Osteoblast (primary cell): Measurements from ENCODE around the gene NEK10. TPM values are rescaled to one million over a fixed set of nuclear protein-coding genes. Genes with fewer than 3 reads are reported as not detected.

Experiments
- DNase-seq: peaks from one replicate; pipeline ENCODE4 v3.0.0; 2011; ENCODE audit warnings: low spot score, mixed read lengths; ENCODE audit not compliant: insufficient read length; ENCODE audit errors: missing footprints
- H2AFZ ChIP-seq: 2 replicates; pipeline ENCODE4 v1.6.0; 2011; ENCODE audit warnings: mild to moderate bottlenecking, low read length
- H3K27ac ChIP-seq: 2 replicates; pipeline ENCODE4 v1.5.1; 2011; ENCODE audit warnings: mild to moderate bottlenecking, low read depth, low read length, moderate library complexity
- H3K27me3 ChIP-seq: 2 replicates; pipeline ENCODE4 v1.6.0; 2012; ENCODE audit warnings: mild to moderate bottlenecking, control low read depth, inconsistent platforms, low read length, moderate library complexity; ENCODE audit not compliant: insufficient read depth
- H3K36me3 ChIP-seq: 2 replicates; pipeline ENCODE4 v1.5.1; 2011; ENCODE audit warnings: mild to moderate bottlenecking, low read length, control low read depth, moderate library complexity; ENCODE audit not compliant: insufficient read depth
- H3K4me1 ChIP-seq: 2 replicates; pipeline ENCODE4 v1.5.1; 2011; ENCODE audit warnings: mild to moderate bottlenecking, low read length, control low read depth, moderate library complexity; ENCODE audit not compliant: insufficient read depth
- H3K4me2 ChIP-seq: 2 replicates; pipeline ENCODE4 v1.6.0; 2011; ENCODE audit warnings: mild to moderate bottlenecking, low read length; ENCODE audit not compliant: insufficient read depth
- H3K4me3 ChIP-seq: fragments of 200-600 bp; sonication (generic); 3 replicates; pipeline ENCODE4 v1.5.1; 2012; ENCODE audit warnings: mild to moderate bottlenecking, low read length, inconsistent platforms; ENCODE audit not compliant: insufficient read depth
- H3K79me2 ChIP-seq: 2 replicates; pipeline ENCODE4 v1.6.0; 2012; ENCODE audit warnings: mild to moderate bottlenecking, low read length, control low read depth, inconsistent platforms; ENCODE audit not compliant: insufficient read depth
- H3K9me3 ChIP-seq: 2 replicates; pipeline ENCODE4 v1.5.1; 2011; ENCODE audit warnings: low read depth, low read length, control low read depth
- H4K20me1 ChIP-seq: 2 replicates; pipeline ENCODE4 v1.6.0; 2012; ENCODE audit warnings: mild to moderate bottlenecking, low read length, control low read depth; ENCODE audit not compliant: insufficient read depth
- CTCF ChIP-seq: IDR thresholded peaks from 2 replicates; pipeline ENCODE4 v1.5.1; 2011; ENCODE audit warnings: mild to moderate bottlenecking, low read depth, low read length, moderate library complexity; ENCODE audit errors: extremely low read depth
- total RNA-seq: library from RNA; depleted of rRNA; stranded (reverse); fragments of >200 nt; gene quantifications from 2 replicates; pipeline ENCODE4 v1.2.3, GENCODE V29; 2012

Gene NEK10
- total RNA-seq, 1 donor: 69.8 TPM

- H3K4me1 ChIP-seq: no peaks in the 10 kb centered on the region
- peaks cover 27% of the 10 kb centered on the region for H3K36me3 ChIP-seq
- H2AFZ ChIP-seq: no peak overlapping the region
- no peak for DNase-seq
- no peak overlapping the region for H3K4me2 ChIP-seq
- no peaks in the 10 kb centered on the region for H3K27me3 ChIP-seq
- H4K20me1 ChIP-seq: no peaks in the 10 kb centered on the region
- no peak for TF ChIP-seq CTCF
- no peaks in the 10 kb centered on the region for H3K9me3 ChIP-seq
- no peak overlapping the region for H3K27ac ChIP-seq
- no peaks in the 10 kb centered on the region for H3K79me2 ChIP-seq
- no peak overlapping the region for H3K4me3 ChIP-seq
These were observed 25.0 kb downstream of the NEK10 start for GRCh38 chr3:27344192-27344591.

- Histone ChIP-seq H2AFZ (no peak overlapping the region), H3K27me3 (no peaks in the 10 kb centered on the region), H3K4me3 (no peak overlapping the region), H3K27ac (no peak overlapping the region), H3K4me2 (no peak overlapping the region), H3K4me1 (no peaks in the 10 kb centered on the region), H4K20me1 (no peaks in the 10 kb centered on the region), H3K36me3 (peaks cover 22% of the 10 kb centered on the region), H3K9me3 (no peaks in the 10 kb centered on the region), H3K79me2 (no peaks in the 10 kb centered on the region)
- TF ChIP-seq CTCF: no peak
- DNase-seq: no peak
These were observed 26.9 kb downstream of the NEK10 start for GRCh38 chr3:27342267-27342666.

GRCh38 chr3:27340534-27340933 lies 28.6 kb downstream of the NEK10 start:
- H2AFZ ChIP-seq: no peak overlapping the region
- no peak overlapping the region for H3K4me3 ChIP-seq
- no peak overlapping the region for H3K4me2 ChIP-seq
- H4K20me1 ChIP-seq: no peaks in the 10 kb centered on the region
- TF ChIP-seq CTCF: no peak
- H3K27me3 ChIP-seq: no peaks in the 10 kb centered on the region
- no peak overlapping the region for H3K27ac ChIP-seq
- H3K9me3 ChIP-seq: no peaks in the 10 kb centered on the region
- H3K4me1 ChIP-seq: no peaks in the 10 kb centered on the region
- peaks cover 15% of the 10 kb centered on the region for H3K36me3 ChIP-seq
- DNase-seq: no peak
- no peaks in the 10 kb centered on the region for H3K79me2 ChIP-seq

GRCh38 chr3:27335571-27335970 lies 33.6 kb downstream of the NEK10 start:
- Histone ChIP-seq H4K20me1 (no peaks in the 10 kb centered on the region), H3K4me3 (no peak overlapping the region), H3K4me1 (no peaks in the 10 kb centered on the region), H2AFZ (no peak overlapping the region), H3K79me2 (no peaks in the 10 kb centered on the region), H3K36me3 (no peaks in the 10 kb centered on the region), H3K27ac (no peak overlapping the region), H3K4me2 (no peak overlapping the region), H3K9me3 (no peaks in the 10 kb centered on the region), H3K27me3 (no peaks in the 10 kb centered on the region)
- DNase-seq: no peak
- TF ChIP-seq CTCF: no peak
